ENCODE results near the gene PLD1. TPM values are rescaled to one million over a fixed set of nuclear protein-coding genes. Genes with fewer than 3 reads are reported as not detected.
A peak's percentile ranks its signal among the peaks of the same experiment; 100 is the strongest.

PLD1 gene
- total and polyA plus RNA-seq, 2 of the 8 experiments (the other 6 are each of a cell fraction or from before 2014, with no cell fraction given), result 1.2 to 2.6 TPM

- H4K20me1 ChIP-seq (replicated peaks in 1 of 2; ENCODE audit: control insufficient read depth in 1 of 2, insufficient read depth in 2 of 2, low read length in 2 of 2), result no peaks in the 10 kb centered on the region
- DNase-seq (ENCODE audit: low read depth in 1 of 2, low spot score in 2 of 2), result no peak
- no peak for FAIRE-seq
- no peak overlapping the region for H3K18ac ChIP-seq (ENCODE audit: extremely low read depth, low read length)
- H3K27ac ChIP-seq (ENCODE audit: low read depth, low read length), result no peak overlapping the region
- no peak overlapping the region for H2BK5ac ChIP-seq (ENCODE audit: low read depth, low read length)
- 82% methylated on average over 2 of the region's 2 CpGs; no CpG with 5 or more reads in 1 of the 2 experiments for WGBS, 2 experiments (ENCODE audit: extremely low coverage in 1 of 2, insufficient coverage in 1 of 2, insufficient read length in 1 of 2, insufficient replicate concordance in 2 of 2, low coverage in 1 of 2, low lambda C conversion rate in 2 of 2, missing lambda C conversion rate in 1 of 2)
- no peak overlapping the region for H4K91ac ChIP-seq (replicated peaks; ENCODE audit: insufficient read length, low read length)
- no peak overlapping the region for H3K56ac ChIP-seq (replicated peaks; ENCODE audit: insufficient read length, low read depth, low read length)
- peaks cover 2% of the 10 kb centered on the region; the same call in 1 of the 2 replicates for H3K23me2 ChIP-seq (ENCODE audit: low read depth, low read length)
- no peak overlapping the region for H3K4me3 ChIP-seq (ENCODE audit: extremely low read depth in 1 of 4, insufficient read depth in 2 of 4, low read depth in 3 of 4, low read length in 4 of 4)
- no peaks in the 10 kb centered on the region for H3K4me1 ChIP-seq (replicated peaks in 1 of 4; ENCODE audit: control insufficient read depth in 3 of 4, insufficient read depth in 4 of 4, low read length in 3 of 4)
- no peak overlapping the region for H3K4me2 ChIP-seq (ENCODE audit: insufficient read depth in 1 of 2, low read depth in 2 of 2, low read length in 2 of 2)
- no peaks in the 10 kb centered on the region for H3K79me2 ChIP-seq (ENCODE audit: control insufficient read depth in 1 of 2, insufficient read depth in 2 of 2, low read length in 2 of 2)
- H3K36me3 ChIP-seq (ENCODE audit: control insufficient read depth in 2 of 4, insufficient read depth in 4 of 4, low read length in 3 of 4), result no peaks in the 10 kb centered on the region
- H2BK120ac ChIP-seq (replicated peaks; ENCODE audit: low read depth, low read length), result no peak overlapping the region
- H2AK5ac ChIP-seq (ENCODE audit: low read depth, low read length), result no peak overlapping the region
- H3K27me3 ChIP-seq (replicated peaks in 1 of 4; ENCODE audit: control insufficient read depth in 3 of 4, extremely low read depth in 1 of 4, insufficient read depth in 3 of 4, low read length in 3 of 4), result no peaks in the 10 kb centered on the region
- H4K5ac ChIP-seq (ENCODE audit: insufficient read length, low read depth, low read length), result no peak overlapping the region
- H2BK15ac ChIP-seq (ENCODE audit: low read length), result no peak overlapping the region
- H3K79me1 ChIP-seq (ENCODE audit: low read depth, low read length), result no peaks in the 10 kb centered on the region
- H4K8ac ChIP-seq (ENCODE audit: extremely low read depth, insufficient read depth, low read length), result no peak overlapping the region
- ChIA-PET POLR2A (ENCODE audit: partially characterized antibody) (no interaction called here), CTCF (ENCODE audit: partially characterized antibody) (interaction anchor here (0.6 to 3.2 kb wide), 12 partner anchors 9 to 817 kb away, joined by 3 to 24 read pairs (median 4); no protein-coding TSS in a partner anchor)
- no peak overlapping the region for H2AFZ ChIP-seq (ENCODE audit: low read length)
- no peak overlapping the region for H3K14ac ChIP-seq (ENCODE audit: insufficient read length)
- no peak overlapping the region for H3K9ac ChIP-seq (replicated peaks in 1 of 4; ENCODE audit: extremely low read depth in 1 of 4, low read depth in 3 of 4, low read length in 3 of 4)
- no peaks in the 10 kb centered on the region for H3K9me3 ChIP-seq (ENCODE audit: insufficient read depth in 2 of 2, low read depth in 1 of 2, low read length in 1 of 2)
- H2BK20ac ChIP-seq (ENCODE audit: low read length), result no peak overlapping the region
- H3K23ac ChIP-seq (ENCODE audit: insufficient read length), result no peak overlapping the region
- H2BK12ac ChIP-seq (ENCODE audit: low read depth, low read length), result no peak overlapping the region
- no peak overlapping the region for H3K4ac ChIP-seq (replicated peaks; ENCODE audit: insufficient read length, low read depth, low read length)
- TF ChIP-seq MAX (IDR thresholded peaks at IDR 0.05), result 0 out of 2 replicates have a peak, but pooled peaks have one; percentile 31
- no peak for TF ChIP-seq EGR1 (IDR thresholded peaks at IDR 0.05; ENCODE audit: borderline replicate concordance, low read depth, low read length)
- peak; percentile 25 to 33; a peak in 3 of 4 replicates for TF ChIP-seq RAD21 (IDR thresholded peaks at IDR 0.05 in 1 of 2, conservative IDR thresholded peaks at IDR 0.05 in 1 of 2; ENCODE audit: low read depth in 2 of 2, low read length in 2 of 2)
- TF ChIP-seq USF2 (IDR thresholded peaks at IDR 0.05; ENCODE audit: low read length), result no peak
- TF ChIP-seq SP4 (IDR thresholded peaks at IDR 0.05; ENCODE audit: low read length), result no peak
- TF ChIP-seq YY1 (IDR thresholded peaks at IDR 0.05; ENCODE audit: low read depth, low read length), result no peak
- TF ChIP-seq SAP30 (IDR thresholded peaks at IDR 0.05; ENCODE audit: insufficient read depth, insufficient replicate concordance, low read length), result no peak
- no peak for TF ChIP-seq BRCA1 (IDR thresholded peaks at IDR 0.05; ENCODE audit: low read depth, low read length)
Measured at GRCh38 chr3:171640520-171641412, 169.5 kb downstream of the PLD1 start.

All from H1 (cell line).